Peyer's patch (tissue), 4 donors: ENCODE measurements around the gene EIF2B5. TPM values are rescaled to one million over a fixed set of nuclear protein-coding genes. Genes with fewer than 3 reads are reported as not detected.

Experiments used
- DNase-seq, 3 donors: peaks; one replicate each; pipeline ENCODE4 v3.0.0-alpha.2; 2017 to 2019
- H3K27ac ChIP-seq, 4 donors: fragments of 200-600 bp; sonication (generic); one replicate each; pipeline ENCODE4 v1.5.1; 2016 to 2019
- H3K27me3 ChIP-seq, 2 donors: fragments of 200-600 bp; sonication (generic); one replicate each; pipeline ENCODE4 v1.5.1; 2019
- H3K36me3 ChIP-seq, 3 donors: fragments of 200-600 bp; sonication (generic); one replicate each; pipeline ENCODE4 v1.5.1; 2016 to 2019
- H3K4me1 ChIP-seq, 4 donors: fragments of 200-600 bp; sonication (generic); one replicate each; pipeline ENCODE4 v1.5.1; 2016 to 2019
- H3K4me3 ChIP-seq, 4 donors: fragments of 200-600 bp; sonication (generic); 1 replicate in 3 of 4; 2 replicates in 1 of 4; pipeline ENCODE4 v1.5.1; 2016 to 2019; ENCODE audit warnings: mild to moderate bottlenecking in 1 of 4
- H3K9me3 ChIP-seq, 4 donors: fragments of 200-600 bp; sonication (generic); one replicate each; pipeline ENCODE4 v1.5.1; 2016 to 2019; ENCODE audit warnings: mild to moderate bottlenecking in 1 of 4
- CTCF ChIP-seq, 6 experiments: fragments of 450-650 bp in 4 of 6; fragments of 200-600 bp in 2 of 6; sonication (generic) in 1 of 6; IDR thresholded peaks; one replicate each; pipeline ENCODE4 v1.5.1; 2017 to 2019; ENCODE audit warnings: antibody characterized with exemption in 6 of 6, mild to moderate bottlenecking in 3 of 6, moderate library complexity in 1 of 6
- POLR2A ChIP-seq, 2 donors: fragments of 450-650 bp; IDR thresholded peaks; one replicate each; pipeline ENCODE4 v1.5.1; 2017; ENCODE audit warnings: antibody characterized with exemption in 2 of 2, mild to moderate bottlenecking in 2 of 2, moderate library complexity in 2 of 2
- total RNA-seq, 4 donors: library from RNA; depleted of rRNA; stranded (reverse); fragments of >200 nt; gene quantifications; one replicate each; pipeline ENCODE4 v1.1.0, GENCODE V29; 2016

Gene EIF2B5
- total RNA-seq, 4 donors from 2014 or later: 24.7 to 67.7 (median 41.6) TPM

DNA sequence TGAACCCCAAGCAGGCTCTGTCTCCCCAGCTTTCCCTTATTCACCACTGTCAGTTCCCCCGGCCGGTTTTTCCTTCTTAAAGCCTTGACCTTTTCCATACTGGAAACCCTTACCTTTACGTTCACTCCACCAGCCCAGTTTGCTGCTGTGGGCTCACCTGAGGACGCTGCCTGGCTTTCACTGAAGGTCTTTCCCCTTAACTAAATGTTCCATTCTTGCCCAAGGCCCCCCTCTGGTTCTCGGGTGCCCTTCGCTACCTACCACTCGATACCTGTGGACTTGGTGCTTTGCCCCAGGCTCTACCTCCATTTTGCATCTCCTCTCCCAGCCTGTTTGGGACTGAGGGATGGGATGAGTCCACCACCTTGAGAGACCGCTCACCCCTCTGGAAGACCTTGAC lies 40.3 kb downstream of the EIF2B5 start:
- no peaks in the 10 kb centered on the region for H3K27me3 ChIP-seq
- TF ChIP-seq CTCF (IDR thresholded peaks at IDR 0.05) (no peak), POLR2A (IDR thresholded peaks at IDR 0.05) (no peak)
- no peak for DNase-seq
- peak overlapping the region; percentile 80 to 100 (median 90) for H3K4me3 ChIP-seq
- H3K27ac ChIP-seq: peak overlapping the region; percentile 87 to 95 (median 91)
- peaks cover 0 to 55% (median 0%) of the 10 kb centered on the region in 3 donors for H3K36me3 ChIP-seq
- peaks cover 0 to 42% (median 16%) of the 10 kb centered on the region in 4 donors for H3K4me1 ChIP-seq
- H3K9me3 ChIP-seq: no peaks in the 10 kb centered on the region

DNA sequence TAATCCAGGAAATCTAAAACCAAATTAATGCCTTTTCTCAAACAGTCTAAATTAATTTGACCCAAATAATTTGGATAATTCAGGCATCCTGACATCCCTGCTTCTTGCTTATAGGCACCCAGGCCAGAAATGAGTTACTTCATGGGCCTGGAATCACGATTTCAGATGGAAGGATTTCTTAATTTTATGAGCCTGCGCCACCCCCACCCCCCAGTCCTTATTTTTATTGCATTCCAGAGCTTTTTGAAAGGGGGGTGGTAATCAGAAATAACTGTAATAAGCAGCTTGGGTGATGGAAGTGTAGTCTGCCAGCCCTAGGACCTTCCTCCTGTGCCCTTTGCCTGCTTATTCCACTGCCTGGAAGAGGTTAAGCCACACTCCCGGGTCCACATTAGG lies 40.8 kb downstream of the EIF2B5 start:
- Histone ChIP-seq H3K9me3 (no peaks in the 10 kb centered on the region), H3K27me3 (no peaks in the 10 kb centered on the region), H3K36me3 (peaks cover 0 to 55% (median 0%) of the 10 kb centered on the region in 3 donors), H3K27ac (peak overlapping the region; percentile 87 to 95 (median 91)), H3K4me3 (peak overlapping the region; percentile 80 to 100 (median 90)), H3K4me1 (peaks cover 0 to 42% (median 16%) of the 10 kb centered on the region in 4 donors)
- no peak for TF ChIP-seq POLR2A (IDR thresholded peaks at IDR 0.05)
- no peak for TF ChIP-seq CTCF (IDR thresholded peaks at IDR 0.05)
- DNase-seq: peak in 1 of 3 donors; percentile 22

- no peak for TF ChIP-seq POLR2A (IDR thresholded peaks at IDR 0.05)
- no peak for TF ChIP-seq CTCF (IDR thresholded peaks at IDR 0.05)
- Histone ChIP-seq H3K4me1 (peaks cover 0 to 42% (median 16%) of the 10 kb centered on the region in 4 donors), H3K9me3 (no peaks in the 10 kb centered on the region), H3K36me3 (peaks cover 0 to 55% (median 0%) of the 10 kb centered on the region in 3 donors), H3K4me3 (peak overlapping the region; percentile 6 to 100 (median 81)), H3K27ac (peak overlapping the region; percentile 87 to 95 (median 91)), H3K27me3 (no peaks in the 10 kb centered on the region)
- peak in 1 of 3 donors; percentile 62 for DNase-seq
These were observed 41.5 kb downstream of the EIF2B5 start for GRCh38 chr3:184176377-184177330.

- no peak for DNase-seq
- peak overlapping the region in 3 of 4 donors; percentile 87 to 95 (median 90) for H3K27ac ChIP-seq
- TF ChIP-seq POLR2A (IDR thresholded peaks at IDR 0.05): no peak
- TF ChIP-seq CTCF (IDR thresholded peaks at IDR 0.05): no peak
- peaks cover 0 to 42% (median 16%) of the 10 kb centered on the region in 4 donors for H3K4me1 ChIP-seq
- H3K9me3 ChIP-seq: no peaks in the 10 kb centered on the region
- no peaks in the 10 kb centered on the region for H3K27me3 ChIP-seq
- H3K4me3 ChIP-seq: peak overlapping the region in 1 of 4 donors; percentile 82
- peaks cover 0 to 56% (median 3%) of the 10 kb centered on the region in 3 donors for H3K36me3 ChIP-seq
These were observed 42.2 kb downstream of the EIF2B5 start for GRCh38 chr3:184177331-184177731.

GRCh38 chr3:184177767-184178306 lies 42.7 kb downstream of the EIF2B5 start:
- Histone ChIP-seq H3K4me1 (peaks cover 0 to 42% (median 16%) of the 10 kb centered on the region in 4 donors), H3K9me3 (no peaks in the 10 kb centered on the region), H3K27ac (no peak overlapping the region), H3K36me3 (peaks cover 0 to 61% (median 4%) of the 10 kb centered on the region in 3 donors), H3K27me3 (no peaks in the 10 kb centered on the region), H3K4me3 (no peak overlapping the region)
- TF ChIP-seq POLR2A (IDR thresholded peaks at IDR 0.05) (no peak), CTCF (IDR thresholded peaks at IDR 0.05) (no peak)
- DNase-seq: no peak
